ENCODE data around the gene LHX4.

- TF ChIP-seq CTCF (IDR thresholded peaks at IDR 0.05) (no peak), ZFX (IDR thresholded peaks at IDR 0.05; ENCODE audit: borderline replicate concordance) (no peak)
Measured at GRCh38 chr1:180221462-180221861, 8.6 kb upstream of the LHX4 start.
